SK-MEL-5 (cell line): ENCODE results near the gene CHIC1. TPM values are rescaled to one million over a fixed set of nuclear protein-coding genes. Genes with fewer than 3 reads are reported as not detected.
"Not testable (repeated sequence)": the region's sequence is repeated elsewhere in the genome, so short reads cannot be mapped to it uniquely, and the experiment has no call there.

Source experiments
- DNase-seq: peaks from one replicate; pipeline ENCODE4 v3.0.0-alpha.2; 2016; ENCODE audit warnings: low read depth, low spot score
- in situ Hi-C: cut with HindIII; loops from 2 replicates; pipeline ENCODE4 v1.10.0; 2016; ENCODE audit warnings: low sequenced_read_pairs, high pct_unique_total_duplicates, low pct_unique_long_range_greater_than_20kb
- polyA plus RNA-seq, 2 experiments: library from polyadenylated mRNA; depleted of rRNA; stranded (reverse); fragments of >200 nt; gene quantifications; 2 replicates each; pipeline ENCODE4 v1.2.3, GENCODE V29; 2015
- total RNA-seq: library from RNA; depleted of rRNA; stranded (reverse); fragments of >200 nt; shearing (Covaris generic); gene quantifications from 2 replicates; pipeline ENCODE4 v1.2.3, GENCODE V29; 2014; rRNA removed

Gene CHIC1
- total RNA-seq, result 8.9 and 10.1 TPM in 2 replicates
- 5.6 and 5.7 TPM in 2 replicates for polyA plus RNA-seq (2015; cell fraction: cytosol; rRNA removed)
- 21.2 and 24.0 TPM in 2 replicates for polyA plus RNA-seq (2015; cell fraction: nucleus; rRNA removed)

- in situ Hi-C loops, result no loop called here
- DNase-seq, result peak; percentile 64
Observed at GRCh38 chrX:73562984-73563737, at the start of gene CHIC1. CHIC1 (plus strand) TSS chrX:73563197; CDS start chrX:73563285, 88 bp downstream.

- in situ Hi-C loops, DNase-seq: not testable (repeated sequence)
Observed at GRCh38 chrX:73522823-73523222, 40.2 kb upstream of the CHIC1 start.

DNA sequence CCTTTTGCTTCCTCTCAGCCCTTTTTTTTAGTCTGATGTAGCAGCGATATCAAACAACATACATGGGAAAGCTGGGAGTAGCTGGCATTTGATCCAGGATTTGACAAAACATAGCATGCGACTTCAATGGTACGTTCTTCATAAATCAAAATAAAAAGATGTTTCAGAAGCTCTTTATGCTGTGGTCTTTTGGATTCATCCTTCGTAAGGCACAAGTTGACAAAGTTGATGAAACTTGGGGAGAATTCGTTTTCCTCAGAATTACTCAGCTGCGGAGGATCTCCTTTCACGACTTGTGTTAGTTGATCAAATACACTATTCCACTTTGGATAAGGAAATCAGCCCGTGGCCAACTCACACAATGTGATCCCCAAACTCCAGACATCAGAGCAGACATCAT is 38.1 kb upstream of the CHIC1 start:
- in situ Hi-C loops, result no loop called here
- no peak for DNase-seq

GRCh38 chrX:73525928-73526690 is 36.9 kb upstream of the CHIC1 start:
- in situ Hi-C loops, result no loop called here
- no peak for DNase-seq

GRCh38 chrX:73531655-73532054 is 31.3 kb upstream of the CHIC1 start:
- DNase-seq, in situ Hi-C loops: not testable (repeated sequence)

GRCh38 chrX:73556159-73556558 is 6.8 kb upstream of the CHIC1 start:
- in situ Hi-C loops, result no loop called here
- no peak for DNase-seq

GRCh38 chrX:73561801-73562200 is 1.2 kb upstream of the CHIC1 start:
- in situ Hi-C loops, result no loop called here
- no peak for DNase-seq

- no peak for DNase-seq
- in situ Hi-C loops, result no loop called here
Observed at GRCh38 chrX:73562458-73562857, 539 bp upstream of the CHIC1 start.

GRCh38 chrX:73563738-73564068 is 706 bp downstream of the CHIC1 start:
- DNase-seq, result peak; percentile 11
- in situ Hi-C loops, result no loop called here

DNA sequence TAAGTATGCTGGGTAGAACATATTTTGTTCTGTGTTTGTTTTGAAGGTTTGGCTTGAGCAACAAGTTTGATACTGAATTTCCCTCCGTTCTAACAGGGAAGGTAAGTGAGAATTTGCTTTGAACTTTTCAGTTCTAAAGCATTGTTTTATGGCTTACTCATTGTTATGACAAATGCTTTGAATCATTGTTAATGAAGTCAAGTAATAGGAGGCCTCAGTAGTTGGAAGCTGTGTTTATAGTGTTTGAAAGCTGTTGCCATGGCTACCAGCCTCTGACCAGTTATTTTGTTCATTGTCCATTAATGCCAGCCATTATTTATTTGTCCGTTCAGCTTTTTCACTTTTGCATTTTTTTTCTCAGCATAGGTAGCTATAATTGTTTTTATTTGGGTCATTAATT is 14.4 kb downstream of the CHIC1 start:
- DNase-seq, result peak; percentile 11
- in situ Hi-C loops, result no loop called here

DNA sequence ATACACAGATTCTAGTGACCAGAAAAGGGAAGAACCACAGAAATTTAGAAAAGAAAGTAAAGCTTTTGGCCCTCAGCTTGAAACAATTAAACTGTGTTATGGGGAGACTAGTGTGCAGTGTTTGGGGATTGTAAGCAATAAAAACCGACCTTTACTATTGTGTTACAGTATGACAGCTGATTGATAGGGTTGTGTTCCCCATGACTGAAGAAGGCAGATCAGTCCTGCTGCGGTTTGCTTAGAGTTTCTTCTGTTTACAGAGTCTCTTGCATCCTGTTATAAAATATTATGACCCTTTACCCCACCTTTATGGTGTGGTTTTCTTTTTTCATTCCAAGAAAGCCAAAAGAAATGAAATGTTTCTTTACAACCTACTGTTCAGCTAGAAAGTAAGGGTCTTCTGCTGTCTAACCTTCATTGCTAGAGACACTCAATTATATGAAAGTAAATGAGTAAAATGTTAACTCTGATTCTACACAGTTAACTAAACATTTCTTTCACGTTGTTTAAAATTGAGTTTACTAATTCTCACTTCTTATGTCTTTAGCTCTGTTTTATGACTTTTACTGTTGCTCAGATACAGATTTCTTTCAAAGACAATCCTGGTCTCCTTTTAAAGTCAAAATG is 18.1 kb downstream of the CHIC1 start:
- peak; percentile 0 for DNase-seq
- in situ Hi-C loops, result no loop called here

- DNase-seq, in situ Hi-C loops: not testable (repeated sequence)
Observed at GRCh38 chrX:73597758-73598157, 34.8 kb downstream of the CHIC1 start.

DNA sequence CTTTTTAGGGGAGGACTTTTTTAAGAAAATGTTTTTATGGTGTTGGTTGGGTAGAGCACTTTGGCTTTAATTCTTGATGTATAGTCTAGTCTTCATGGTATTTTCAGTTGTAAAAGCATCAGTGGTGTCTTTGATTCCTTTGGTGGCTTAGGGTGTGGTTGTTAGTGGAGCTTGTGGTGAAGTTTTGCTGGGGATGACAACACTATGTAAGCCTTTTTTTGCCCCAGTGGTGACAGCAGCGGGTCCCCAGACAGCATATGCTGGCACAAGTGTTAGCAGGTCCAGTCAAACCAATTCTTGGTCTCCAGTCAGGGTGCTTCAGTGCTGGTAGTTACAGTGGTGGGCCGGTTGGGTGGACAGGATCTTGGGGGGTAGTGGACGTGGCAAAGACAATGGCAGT is 52.0 kb downstream of the CHIC1 start:
- DNase-seq, result no peak
- in situ Hi-C loops, result no loop called here

DNA sequence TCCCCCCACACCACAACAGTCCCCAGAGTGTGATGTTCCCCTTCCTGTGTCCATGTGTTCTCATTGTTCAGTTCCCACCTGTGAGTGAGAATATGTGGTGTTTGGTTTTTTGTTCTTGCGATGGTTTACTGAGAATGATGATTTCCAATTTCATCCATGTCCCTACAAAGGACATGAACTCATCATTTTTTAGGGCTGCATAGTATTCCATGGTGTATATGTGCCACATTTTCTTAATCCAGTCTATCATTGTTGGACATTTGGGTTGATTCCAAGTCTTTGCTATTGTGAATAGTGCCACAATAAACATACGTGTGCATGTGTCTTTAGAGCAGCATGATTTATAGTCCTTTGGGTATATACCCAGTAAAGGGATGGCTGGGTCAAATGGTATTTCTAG is 78.7 kb downstream of the CHIC1 start:
- DNase-seq, in situ Hi-C loops: not testable (repeated sequence)

- in situ Hi-C loops, result no loop called here
- no peak for DNase-seq
Observed at GRCh38 chrX:73647212-73647611, 84.2 kb downstream of the CHIC1 start.

DNA sequence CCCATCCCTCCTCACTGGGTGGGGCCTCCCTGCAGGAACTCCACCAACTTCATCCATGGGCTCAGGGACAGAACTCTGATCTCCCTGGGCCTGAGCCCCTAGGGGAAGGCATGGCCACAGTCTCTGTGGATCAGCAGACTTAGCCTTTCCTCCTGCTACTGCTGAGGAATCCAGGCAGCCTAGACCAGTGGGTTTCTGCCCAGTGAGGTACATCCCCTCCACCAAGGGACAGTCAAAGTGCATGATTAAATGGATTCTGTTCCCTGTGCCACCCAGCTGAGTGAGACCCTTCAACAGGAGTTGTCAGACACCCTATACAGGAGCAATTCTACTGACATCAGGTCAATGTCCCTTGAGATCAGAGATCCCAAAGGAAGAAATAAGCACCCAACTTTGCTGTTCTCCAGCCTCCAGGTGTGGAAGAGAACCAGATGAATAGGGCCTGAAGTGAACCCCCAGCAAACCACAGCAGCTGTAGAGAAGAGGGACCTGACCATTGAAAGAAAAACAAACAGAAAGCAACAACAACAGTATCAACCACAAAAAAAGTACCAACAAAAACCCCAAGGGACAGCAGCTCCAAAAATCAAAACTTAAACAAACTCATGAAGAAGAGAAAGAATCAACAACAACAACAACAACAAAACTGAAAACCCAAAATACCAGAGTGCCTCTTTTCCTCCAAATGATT is 84.8 kb downstream of the CHIC1 start:
- in situ Hi-C loops, result no loop called here
- DNase-seq, result no peak

GRCh38 chrX:73661322-73661721 is 98.3 kb downstream of the CHIC1 start:
- DNase-seq, in situ Hi-C loops: not testable (repeated sequence)

DNA sequence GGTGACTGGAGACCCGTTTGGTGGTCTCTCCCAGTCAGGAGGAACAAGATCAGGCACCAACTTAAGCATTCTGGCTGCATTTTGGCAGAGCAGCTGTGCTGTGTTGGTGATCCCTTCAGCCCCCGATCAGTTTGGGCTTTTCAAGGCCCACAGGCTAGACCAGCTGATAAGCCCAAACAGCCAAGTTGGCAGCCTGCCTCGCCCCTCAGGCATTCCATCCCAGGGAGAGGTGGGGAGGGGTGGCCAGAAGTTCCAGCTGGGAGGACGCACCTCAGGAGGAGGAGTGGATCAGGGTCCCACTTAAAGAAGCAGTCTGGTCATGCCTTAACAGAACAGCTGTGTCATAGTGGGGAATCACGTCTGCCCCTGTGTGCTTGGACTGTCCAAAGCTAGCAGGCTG is 105.8 kb downstream of the CHIC1 start:
- in situ Hi-C loops, result no loop called here

More for the DNA sequence above, 105.8 kb downstream of the CHIC1 start:
- DNase-seq, result no peak
